D721Med (cell line): ENCODE data around the gene CRYBB1.
A peak's percentile ranks its signal among the peaks of the same experiment; 100 is the strongest.

Source experiments
- DNase-seq: peaks from one replicate; pipeline ENCODE4 v3.0.0; 2011; ENCODE audit warnings: low spot score; ENCODE audit not compliant: insufficient read length
- FAIRE-seq: peaks from 2 replicates; lab custom pipeline; 2011; peaks lifted over from hg19 to GRCh38; lab: Jason Lieb, UNC
- TF ChIP-seq, protein P1 (sequence below): IDR thresholded peaks from 2 replicates; pipeline ENCODE4 v1.5.1; 2012; ENCODE audit warnings: mild to moderate bottlenecking, control low read depth; ENCODE audit not compliant: insufficient read depth; ENCODE audit errors: missing control alignments

Gene CRYBB1

DNA sequence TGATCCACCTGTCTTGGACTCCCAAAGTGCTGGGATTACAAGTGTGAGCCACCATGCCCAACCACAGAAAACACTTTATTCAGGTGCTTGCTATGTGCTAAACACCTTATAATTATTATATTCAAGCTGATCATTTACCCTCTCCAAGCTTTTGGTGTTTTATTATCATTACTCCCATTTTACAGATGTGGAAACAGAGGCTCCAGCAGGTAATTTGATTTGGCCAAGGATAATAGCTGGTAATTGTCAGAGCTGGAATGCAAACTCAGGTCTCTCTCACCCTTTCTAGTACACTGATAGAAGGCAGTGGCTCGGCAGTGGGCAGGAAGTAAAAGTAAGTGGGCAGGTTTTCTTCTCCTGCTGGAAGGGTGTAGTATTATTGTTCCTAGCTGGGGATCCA is 24.1 kb downstream of the CRYBB1 start:
- TF ChIP-seq, protein P1, sequence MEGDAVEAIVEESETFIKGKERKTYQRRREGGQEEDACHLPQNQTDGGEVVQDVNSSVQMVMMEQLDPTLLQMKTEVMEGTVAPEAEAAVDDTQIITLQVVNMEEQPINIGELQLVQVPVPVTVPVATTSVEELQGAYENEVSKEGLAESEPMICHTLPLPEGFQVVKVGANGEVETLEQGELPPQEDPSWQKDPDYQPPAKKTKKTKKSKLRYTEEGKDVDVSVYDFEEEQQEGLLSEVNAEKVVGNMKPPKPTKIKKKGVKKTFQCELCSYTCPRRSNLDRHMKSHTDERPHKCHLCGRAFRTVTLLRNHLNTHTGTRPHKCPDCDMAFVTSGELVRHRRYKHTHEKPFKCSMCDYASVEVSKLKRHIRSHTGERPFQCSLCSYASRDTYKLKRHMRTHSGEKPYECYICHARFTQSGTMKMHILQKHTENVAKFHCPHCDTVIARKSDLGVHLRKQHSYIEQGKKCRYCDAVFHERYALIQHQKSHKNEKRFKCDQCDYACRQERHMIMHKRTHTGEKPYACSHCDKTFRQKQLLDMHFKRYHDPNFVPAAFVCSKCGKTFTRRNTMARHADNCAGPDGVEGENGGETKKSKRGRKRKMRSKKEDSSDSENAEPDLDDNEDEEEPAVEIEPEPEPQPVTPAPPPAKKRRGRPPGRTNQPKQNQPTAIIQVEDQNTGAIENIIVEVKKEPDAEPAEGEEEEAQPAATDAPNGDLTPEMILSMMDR: no peak
- FAIRE-seq: no peak
- no peak for DNase-seq

DNA sequence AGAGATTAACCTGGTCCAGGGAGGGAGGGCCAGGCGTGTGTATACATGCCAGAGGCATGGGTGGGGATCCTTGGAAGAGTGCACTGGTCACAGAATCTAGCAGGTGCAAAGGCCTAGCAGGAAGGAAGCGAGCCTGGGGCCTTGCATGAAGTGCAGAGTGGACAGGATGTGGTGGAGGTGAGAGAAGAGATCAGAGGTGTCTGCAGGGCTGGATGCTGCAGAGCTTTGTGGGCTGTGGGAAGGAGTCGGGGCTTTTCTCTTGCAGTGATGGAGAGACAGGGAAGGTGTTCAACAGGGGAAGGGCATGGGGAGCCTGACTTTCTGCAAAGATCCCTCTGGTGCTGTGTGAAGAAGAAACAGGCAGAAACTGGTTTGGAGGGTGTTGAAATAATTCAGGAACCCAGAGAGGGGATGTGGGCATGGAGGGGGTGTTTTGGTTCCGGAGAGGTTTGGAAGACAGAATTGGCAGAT is 25.4 kb downstream of the CRYBB1 start:
- TF ChIP-seq, protein P1: no peak
- FAIRE-seq: no peak
- no peak for DNase-seq

DNA sequence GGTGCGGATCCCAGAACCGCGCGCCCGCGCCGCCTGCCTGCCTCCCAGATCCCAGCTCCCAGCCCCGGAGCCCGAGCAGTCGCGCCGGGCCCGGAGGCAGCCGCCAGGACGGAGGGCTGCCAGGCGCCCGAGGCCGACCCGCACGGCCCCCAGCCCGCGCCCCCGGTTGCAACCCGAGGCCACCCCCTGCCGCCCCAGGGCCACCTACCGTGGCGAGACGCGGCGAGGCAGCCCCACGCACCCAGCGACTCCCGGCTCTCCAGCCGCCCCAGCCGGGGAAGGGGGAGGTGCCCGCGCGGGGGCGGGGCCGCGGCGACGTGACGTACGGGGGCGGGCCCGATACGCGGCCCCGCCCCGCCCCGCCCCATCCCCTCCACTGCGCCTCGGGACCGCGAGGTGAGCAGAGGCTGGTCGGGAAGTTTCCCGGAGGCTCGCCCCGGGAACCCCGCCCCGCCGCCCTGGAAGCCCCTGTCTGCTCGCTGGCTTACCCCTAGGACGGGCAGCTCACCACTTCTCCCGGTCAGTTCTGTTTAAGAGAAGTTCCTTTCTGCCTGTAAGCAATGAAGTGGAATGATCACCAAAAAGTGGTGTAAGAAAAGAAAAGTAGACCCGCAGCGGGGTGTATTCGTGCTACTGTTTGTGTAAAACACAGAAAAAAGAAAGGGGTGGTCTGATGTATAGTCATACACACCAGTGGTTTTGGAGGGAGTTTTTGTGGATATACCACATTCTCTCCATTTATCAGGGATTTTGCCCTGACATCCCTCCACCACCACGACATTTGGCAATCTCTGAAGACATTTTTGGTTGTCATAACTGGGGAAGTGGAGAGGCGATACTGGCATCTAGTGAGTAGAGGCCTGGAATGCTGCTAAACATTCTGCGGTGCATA is 27.7 kb downstream of the CRYBB1 start, which contains the start of gene TPST2:
Gene TPST2, minus strand, starts transcription at position 288 of the 892 bp plus-strand sequence. CDS start 48,502 bp downstream, outside the sequence.
- DNase-seq (peak; percentile 37), FAIRE-seq (no peak)
- TF ChIP-seq, protein P1: no peak

DNA sequence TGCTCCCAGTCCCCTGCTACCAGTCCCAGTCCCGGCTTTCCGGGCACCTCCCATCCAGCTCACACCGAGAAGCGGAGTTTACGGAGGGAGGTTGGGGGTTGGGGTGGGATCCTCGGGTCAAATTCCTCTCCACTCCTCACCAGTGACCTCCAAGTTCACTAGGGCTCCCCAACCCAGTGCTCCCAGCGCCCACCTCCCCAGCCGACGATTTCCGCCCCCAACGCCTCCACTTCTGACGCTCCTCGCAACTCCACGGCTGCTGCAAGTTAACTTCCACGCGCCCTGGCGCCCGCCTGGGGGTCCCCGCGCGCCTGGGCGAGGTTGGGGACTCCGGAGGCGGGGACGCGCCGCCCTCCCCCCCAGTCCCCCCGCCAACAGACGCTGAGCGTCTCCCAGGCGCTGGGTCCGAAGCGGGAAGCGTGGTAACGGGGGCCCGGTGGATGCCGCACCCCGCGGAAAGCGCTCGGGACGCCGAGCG is 28.4 kb downstream of the CRYBB1 start:
- FAIRE-seq: no peak
- TF ChIP-seq, protein P1: no peak
- no peak for DNase-seq

GRCh38 chr22:26588729-26589366 is 29.0 kb downstream of the CRYBB1 start:
- TF ChIP-seq, protein P1: no peak
- DNase-seq: no peak
- no peak for FAIRE-seq

GRCh38 chr22:26587991-26588613 is 29.7 kb downstream of the CRYBB1 start:
- DNase-seq (no peak), FAIRE-seq (no peak)
- TF ChIP-seq, protein P1: no peak
